Pons (tissue), 1 donor: ENCODE results near the gene CABP2.
"Not testable (repeated sequence)": the region's sequence is repeated elsewhere in the genome, so short reads cannot be mapped to it uniquely, and the experiment has no call there.

Experiments
- DNase-seq: peaks from one replicate; pipeline ENCODE4 v3.0.0-alpha.2; 2016; ENCODE audit warnings: low spot score

CABP2 gene

DNA sequence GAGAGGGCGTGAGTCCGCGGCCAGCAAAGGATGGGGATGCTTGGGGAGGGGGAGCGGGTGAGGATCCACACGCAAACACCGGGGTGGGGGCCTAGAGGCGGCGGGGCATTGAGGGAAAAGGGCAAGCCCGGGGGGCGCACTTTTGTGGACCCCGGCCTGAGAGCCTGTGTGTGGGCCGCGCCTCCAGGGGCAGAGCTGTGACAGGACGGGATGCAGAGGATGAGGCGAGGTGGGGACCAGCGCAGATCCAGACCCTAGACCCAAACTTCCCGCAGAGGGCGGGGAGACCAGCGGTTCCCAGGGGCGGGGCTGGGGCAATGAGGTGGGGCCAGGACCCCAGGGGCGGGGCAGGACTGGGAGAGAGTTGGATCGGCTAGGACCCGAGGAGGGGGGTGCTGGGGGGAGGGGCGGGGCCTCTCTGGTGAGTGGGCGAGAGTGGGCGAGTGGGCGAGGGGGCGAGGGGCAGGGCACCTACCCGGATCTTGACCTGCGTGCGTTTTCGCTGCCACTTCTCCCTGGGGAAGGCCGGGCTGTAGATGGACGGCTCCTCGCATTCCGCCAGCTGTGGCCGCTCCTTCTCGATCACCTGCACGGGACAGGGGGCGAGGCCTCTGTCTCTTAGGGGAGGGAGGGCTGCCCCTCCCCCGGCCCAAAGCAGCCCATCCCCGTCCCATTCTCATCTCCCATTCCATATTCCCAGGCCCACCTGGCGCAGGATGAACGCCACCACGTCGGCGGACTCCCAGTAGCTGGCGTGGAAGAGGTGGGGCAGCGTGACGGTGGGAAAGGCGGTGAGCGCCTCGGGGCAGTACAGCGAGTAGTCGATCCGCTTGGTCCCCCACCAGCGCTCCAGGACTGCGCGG, 28.6 kb downstream of the CABP2 start:
- DNase-seq = no peak

- no peak for DNase-seq
Observed at GRCh38 chr11:67493548-67494370, 29.5 kb downstream of the CABP2 start.

DNA sequence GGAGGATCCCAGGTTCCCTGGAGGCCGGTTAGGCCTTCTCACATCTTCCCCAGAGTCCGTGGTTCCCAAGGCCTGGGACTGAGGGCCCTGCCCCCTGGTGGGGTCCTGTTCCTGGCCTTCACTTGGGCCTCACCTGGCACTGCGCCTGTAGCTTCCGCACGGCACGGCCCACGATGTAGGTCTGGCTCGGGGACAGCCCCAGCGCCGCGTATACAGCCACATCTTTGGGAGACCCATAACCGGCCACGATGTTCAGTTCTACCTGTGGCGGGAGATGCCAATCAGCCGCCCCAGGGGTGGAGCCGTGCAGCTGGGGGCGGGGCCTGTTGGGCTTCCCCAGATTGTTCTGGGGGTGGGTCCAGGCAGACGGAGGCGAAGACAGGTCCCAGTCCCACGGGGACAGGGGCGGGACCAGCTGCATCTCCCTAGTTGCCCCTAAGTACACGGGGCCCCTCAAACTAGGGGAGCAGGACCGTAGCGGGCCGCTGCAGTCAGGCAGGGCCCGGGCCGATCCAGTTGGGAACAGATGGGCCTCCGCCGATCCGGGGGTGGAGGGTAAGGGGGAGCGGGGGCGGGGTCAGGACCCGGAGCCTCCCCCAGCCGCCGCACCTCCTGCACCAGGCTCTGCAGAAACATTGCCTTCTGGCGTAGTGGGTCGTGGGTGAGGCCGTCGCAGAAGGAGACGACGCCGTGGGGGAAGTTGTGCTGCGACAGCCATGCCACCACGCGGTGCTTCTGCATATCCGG, 30.3 kb downstream of the CABP2 start:
- no peak for DNase-seq

DNA sequence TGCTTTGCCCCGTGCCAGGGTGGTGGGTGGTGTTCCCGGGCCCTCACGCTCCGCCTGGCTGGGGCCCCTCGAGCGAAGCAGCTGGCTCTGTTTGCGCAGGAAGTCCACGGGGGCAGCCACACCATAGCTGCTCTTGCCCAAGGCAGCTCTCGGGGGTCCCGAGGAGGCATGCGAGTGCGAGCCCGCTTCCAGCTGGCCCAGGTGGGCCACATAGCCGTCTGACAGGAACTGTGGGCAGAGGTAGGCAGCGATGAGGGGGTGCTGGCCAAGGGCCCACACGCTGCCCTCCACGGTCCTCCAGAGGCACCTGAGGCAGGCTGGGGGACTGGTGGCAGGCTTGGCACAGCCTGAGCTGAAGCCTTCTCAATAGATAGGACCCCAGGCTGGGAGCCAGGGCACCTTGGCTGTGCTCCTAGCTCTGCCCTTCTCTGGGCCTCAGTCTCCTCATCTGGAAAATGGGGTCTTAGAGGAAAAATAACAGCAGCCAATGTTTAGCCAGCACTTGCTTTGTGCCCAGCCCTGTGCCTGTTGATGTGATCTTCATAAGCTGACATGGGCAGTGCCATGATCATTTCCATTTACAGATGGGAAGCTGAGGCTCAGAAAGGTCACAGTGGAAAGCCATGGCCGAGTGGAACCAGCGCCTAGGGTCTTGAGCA, 31.0 kb downstream of the CABP2 start:
- no peak for DNase-seq

GRCh38 chr11:67491276-67492068, 31.8 kb downstream of the CABP2 start:
- no peak for DNase-seq

- no peak for DNase-seq
Observed at GRCh38 chr11:67490727-67491065, 32.5 kb downstream of the CABP2 start.

DNA sequence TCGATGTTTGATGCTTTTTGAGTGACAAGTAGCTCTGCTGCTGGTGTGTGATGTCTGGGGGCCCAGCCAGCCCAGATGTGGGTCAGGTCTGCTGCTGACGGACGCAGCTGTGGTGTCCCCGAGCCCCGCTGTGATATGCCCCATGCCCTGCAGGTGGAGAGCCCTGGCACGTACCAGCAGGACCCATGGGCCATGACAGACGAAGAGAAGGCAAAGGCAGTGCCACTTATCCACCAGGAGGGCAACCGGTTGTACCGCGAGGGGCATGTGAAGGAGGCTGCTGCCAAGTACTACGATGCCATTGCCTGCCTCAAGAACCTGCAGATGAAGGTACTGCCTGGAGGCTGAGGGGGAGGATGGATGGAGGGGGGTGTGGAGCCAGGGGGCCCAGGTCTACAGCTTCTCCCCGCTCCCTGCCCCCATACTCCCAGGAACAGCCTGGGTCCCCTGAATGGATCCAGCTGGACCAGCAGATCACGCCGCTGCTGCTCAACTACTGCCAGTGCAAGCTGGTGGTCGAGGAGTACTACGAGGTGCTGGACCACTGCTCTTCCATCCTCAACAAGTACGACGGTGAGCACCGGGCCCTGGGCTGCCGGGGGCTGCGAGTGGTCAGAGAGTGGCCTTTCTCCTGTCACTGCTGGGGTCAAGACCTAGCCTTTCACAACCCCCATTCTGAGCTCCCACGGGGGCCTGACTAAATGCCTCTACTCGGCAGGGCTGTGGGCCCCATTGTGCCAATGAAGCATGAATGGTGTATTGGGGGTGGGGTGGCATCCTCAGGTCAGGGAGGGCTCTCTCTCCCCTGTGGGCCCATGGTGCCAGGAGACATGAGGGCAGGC, 33.1 kb downstream of the CABP2 start:
- DNase-seq = no peak

- no peak for DNase-seq
Observed at GRCh38 chr11:67489203-67489884, 33.9 kb downstream of the CABP2 start.

GRCh38 chr11:67486481-67487195, 36.6 kb downstream of the CABP2 start:
- no peak for DNase-seq

DNA sequence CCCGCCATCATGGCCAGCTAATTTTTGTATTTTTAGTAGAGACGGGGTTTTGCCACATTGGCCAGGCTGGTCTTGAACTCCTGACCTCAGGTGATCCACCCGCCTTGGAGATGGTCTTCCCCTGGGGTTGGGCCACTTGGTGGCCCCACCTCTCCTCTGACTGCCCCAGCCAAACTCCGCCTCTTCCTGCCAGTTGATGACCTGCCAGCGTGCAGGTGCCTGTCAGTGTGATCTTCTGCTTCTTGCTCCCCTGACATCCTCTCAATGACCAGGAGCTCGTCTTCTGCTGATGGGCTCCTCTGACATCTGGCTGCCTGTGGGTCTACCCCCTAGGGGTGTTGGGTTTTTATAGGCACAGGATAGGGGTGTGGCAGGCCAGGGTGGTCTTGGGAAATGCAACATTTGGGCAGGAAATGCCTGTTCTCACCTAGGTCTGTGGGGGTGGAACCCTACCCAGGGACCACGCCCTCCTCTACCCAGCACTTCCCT, 37.3 kb downstream of the CABP2 start:
- DNase-seq = not testable (repeated sequence)

GRCh38 chr11:67484847-67485311, 38.4 kb downstream of the CABP2 start:
- DNase-seq = peak; percentile 43

DNA sequence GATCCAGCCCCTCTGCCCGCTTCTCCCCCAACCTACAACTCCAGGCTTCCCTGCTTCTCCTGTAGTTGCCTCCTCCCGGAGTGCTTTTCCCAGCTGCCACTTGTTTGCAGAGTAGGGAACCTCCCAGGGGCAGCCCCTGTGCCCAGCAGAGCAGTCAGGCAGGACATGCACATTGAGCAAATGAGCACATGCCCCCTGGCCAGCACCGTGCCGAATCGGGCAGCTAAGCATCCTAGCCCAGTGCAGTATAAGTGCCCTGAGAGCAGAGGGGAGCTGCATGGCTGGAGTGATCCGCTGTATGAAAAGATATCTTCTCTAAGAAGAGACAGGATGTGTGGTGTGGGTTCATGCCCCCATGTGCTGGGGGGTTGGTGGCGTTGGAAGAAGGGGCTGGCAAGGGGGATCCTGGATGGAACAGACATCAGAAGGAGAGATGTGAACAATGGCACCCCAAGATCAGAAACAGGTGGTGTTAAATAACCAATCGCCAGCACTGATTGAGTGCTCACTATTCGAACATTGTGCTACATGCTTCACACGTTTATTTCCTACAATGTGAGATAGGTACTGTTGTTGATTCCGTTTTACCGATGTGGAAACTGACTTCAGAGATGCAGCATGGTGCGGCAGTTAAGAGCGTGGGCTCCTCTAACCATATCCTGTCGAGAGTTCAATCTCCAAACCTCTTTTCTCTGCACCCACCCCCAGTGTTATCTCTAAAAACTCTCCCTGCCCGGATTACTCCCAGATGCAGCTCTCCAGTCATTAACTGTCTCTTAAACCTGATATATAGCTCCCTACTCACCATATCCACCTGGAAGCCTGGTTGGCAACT, 39.2 kb downstream of the CABP2 start:
- DNase-seq = no peak

- DNase-seq = peak; percentile 99
Observed at GRCh38 chr11:67482827-67483798, 40.1 kb downstream of the CABP2 start, which contains the start of gene AIP. AIP (plus strand) TSS chr11:67483026; CDS start chr11:67483159, 133 bp downstream.

DNA sequence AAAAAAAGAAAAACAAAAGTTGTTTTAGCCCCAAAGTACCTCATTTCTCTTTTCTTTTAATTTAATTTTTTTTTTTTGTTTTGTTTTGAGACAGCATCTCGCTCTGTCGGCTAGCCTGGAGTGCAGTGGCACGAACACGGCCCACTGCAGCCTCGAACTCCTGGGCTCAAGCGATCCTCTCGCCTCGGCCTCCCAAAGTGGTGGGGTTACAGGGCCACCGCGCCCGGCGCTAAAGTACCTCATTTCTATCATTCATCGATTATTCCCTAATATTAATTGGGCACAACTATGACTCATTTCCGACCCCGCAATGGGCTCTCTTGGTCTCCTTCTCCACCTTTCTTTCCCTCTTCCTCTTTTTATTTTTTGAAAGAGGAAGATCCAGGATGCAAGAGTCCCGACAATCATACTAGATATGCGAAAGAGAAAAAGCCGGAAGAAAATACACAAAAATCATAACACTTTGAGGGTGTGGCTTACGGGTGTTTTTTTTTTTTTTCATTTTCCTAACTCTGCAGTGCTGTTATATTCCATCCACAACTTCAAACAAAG, 40.9 kb downstream of the CABP2 start:
- DNase-seq = no peak

DNA sequence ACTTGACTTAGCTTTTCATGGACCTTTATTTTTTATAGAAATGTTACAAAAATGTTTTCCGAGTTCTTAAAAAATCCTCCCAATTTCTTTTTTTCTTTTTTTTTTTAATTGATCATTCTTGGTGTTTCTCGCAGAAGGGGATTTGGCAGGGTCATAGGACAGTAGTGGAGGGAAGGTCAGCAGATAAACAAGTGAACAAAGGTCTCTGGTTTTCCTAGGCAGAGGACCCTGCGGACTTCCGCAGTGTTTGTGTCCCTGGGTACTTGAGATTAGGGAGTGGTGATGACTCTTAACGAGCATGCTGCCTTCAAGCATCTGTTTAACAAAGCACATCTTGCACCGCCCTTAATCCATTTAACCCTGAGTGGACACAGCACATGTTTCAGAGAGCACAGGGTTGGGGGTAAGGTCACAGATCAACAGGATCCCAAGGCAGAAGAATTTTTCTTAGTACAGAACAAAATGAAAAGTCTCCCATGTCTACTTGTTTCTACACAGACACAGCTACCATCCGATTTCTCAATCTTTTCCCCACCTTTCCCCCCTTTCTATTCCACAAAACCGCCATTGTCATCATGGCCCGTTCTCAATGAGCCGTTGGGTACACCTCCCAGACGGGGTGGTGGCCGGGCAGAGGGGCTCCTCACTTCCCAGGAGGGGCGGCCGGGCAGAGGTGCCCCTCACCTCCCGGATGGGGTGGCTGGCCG, 45.7 kb downstream of the CABP2 start:
- not testable (repeated sequence) for DNase-seq
